ENCODE measurements around the gene EGFL7. TPM values are rescaled to one million over a fixed set of nuclear protein-coding genes. Genes with fewer than 3 reads are reported as not detected.

The EGFL7 gene
- total and polyA plus RNA-seq, 4 donors, result 128 to 379 (median 226) TPM

GRCh38 chr9:136695955-136696354 lies 33.2 kb downstream of the EGFL7 start:
- peaks cover 0 to 6% (median 4%) of the 10 kb centered on the region in 3 donors for H3K27me3 ChIP-seq (ENCODE audit: control insufficient read depth in 3 of 3, insufficient read depth in 3 of 3, low read length in 2 of 3)
- no peak for DNase-seq
- peak overlapping the region in 1 of 2 donors; percentile 64 for H3K27ac ChIP-seq (ENCODE audit: low read depth in 1 of 2, low read length in 1 of 2)
- no peak for ATAC-seq (ENCODE audit: insufficient read depth, low FRiP score)
- no peaks in the 10 kb centered on the region for H3K9me3 ChIP-seq (ENCODE audit: control insufficient read depth in 4 of 4, insufficient read depth in 3 of 4, low read length in 3 of 4)
- H3K4me1 ChIP-seq (ENCODE audit: control insufficient read depth in 5 of 5, insufficient read depth in 5 of 5, low read length in 5 of 5), result peaks cover 0 to 19% (median 5%) of the 10 kb centered on the region in 5 donors
- H3K9ac ChIP-seq (ENCODE audit: insufficient read depth in 1 of 2, low read length in 2 of 2), result no peak overlapping the region
- H3K36me3 ChIP-seq (ENCODE audit: control insufficient read depth in 4 of 4, insufficient read depth in 4 of 4, low read length in 4 of 4), result no peaks in the 10 kb centered on the region
- WGBS, 2 donors, result 68 to 72% methylated on average over 23 of the region's 23 CpGs
- no peak overlapping the region for H3K4me3 ChIP-seq
- TF ChIP-seq CTCF (IDR thresholded peaks at IDR 0.05; ENCODE audit: control extremely low read depth, extremely low read depth), result no peak

GRCh38 chr9:136696502-136696901 lies 33.8 kb downstream of the EGFL7 start:
- TF ChIP-seq CTCF (IDR thresholded peaks at IDR 0.05; ENCODE audit: control extremely low read depth, extremely low read depth), result no peak
- Histone ChIP-seq H3K4me1 (ENCODE audit: control insufficient read depth in 5 of 5, insufficient read depth in 5 of 5, low read length in 5 of 5) (peaks cover 0 to 22% (median 10%) of the 10 kb centered on the region in 5 donors), H3K4me3 (no peak overlapping the region), H3K9ac (ENCODE audit: insufficient read depth in 1 of 2, low read length in 2 of 2) (no peak overlapping the region), H3K27ac (ENCODE audit: low read depth in 1 of 2, low read length in 1 of 2) (peak overlapping the region in 1 of 2 donors; percentile 40), H3K9me3 (ENCODE audit: control insufficient read depth in 4 of 4, insufficient read depth in 3 of 4, low read length in 3 of 4) (no peaks in the 10 kb centered on the region), H3K27me3 (ENCODE audit: control insufficient read depth in 3 of 3, insufficient read depth in 3 of 3, low read length in 2 of 3) (peaks cover 0 to 10% (median 9%) of the 10 kb centered on the region in 3 donors), H3K36me3 (ENCODE audit: control insufficient read depth in 4 of 4, insufficient read depth in 4 of 4, low read length in 4 of 4) (no peaks in the 10 kb centered on the region)
- ATAC-seq (ENCODE audit: insufficient read depth, low FRiP score), result no peak
- DNase-seq, result no peak
- WGBS, 2 donors, result 71 to 79% methylated on average over 9 of the region's 9 CpGs

GRCh38 chr9:136697146-136697820 lies 34.6 kb downstream of the EGFL7 start:
- H3K4me3 ChIP-seq, result no peak overlapping the region
- peak overlapping the region in 1 of 2 donors; percentile 76 for H3K27ac ChIP-seq (ENCODE audit: low read depth in 1 of 2, low read length in 1 of 2)
- WGBS, 2 donors, result 61 to 63% methylated on average over 23 of the region's 23 CpGs

More at GRCh38 chr9:136697146-136697820, 34.6 kb downstream of the EGFL7 start:
- no peak overlapping the region for H3K9ac ChIP-seq (ENCODE audit: insufficient read depth in 1 of 2, low read length in 2 of 2)
- TF ChIP-seq CTCF (IDR thresholded peaks at IDR 0.05; ENCODE audit: control extremely low read depth, extremely low read depth), result no peak
- ATAC-seq (ENCODE audit: insufficient read depth, low FRiP score) (no peak), DNase-seq (peak in 1 of 3 donors; percentile 29)
- H3K9me3 ChIP-seq (ENCODE audit: control insufficient read depth in 4 of 4, insufficient read depth in 3 of 4, low read length in 3 of 4), result no peaks in the 10 kb centered on the region
- H3K36me3 ChIP-seq (ENCODE audit: control insufficient read depth in 4 of 4, insufficient read depth in 4 of 4, low read length in 4 of 4), result no peaks in the 10 kb centered on the region
- H3K4me1 ChIP-seq (ENCODE audit: control insufficient read depth in 5 of 5, insufficient read depth in 5 of 5, low read length in 5 of 5), result peaks cover 0 to 22% (median 10%) of the 10 kb centered on the region in 5 donors
- peaks cover 0 to 15% (median 12%) of the 10 kb centered on the region in 3 donors for H3K27me3 ChIP-seq (ENCODE audit: control insufficient read depth in 3 of 3, insufficient read depth in 3 of 3, low read length in 2 of 3)
